ENCODE data around the gene UACA.

UACA gene

DNA sequence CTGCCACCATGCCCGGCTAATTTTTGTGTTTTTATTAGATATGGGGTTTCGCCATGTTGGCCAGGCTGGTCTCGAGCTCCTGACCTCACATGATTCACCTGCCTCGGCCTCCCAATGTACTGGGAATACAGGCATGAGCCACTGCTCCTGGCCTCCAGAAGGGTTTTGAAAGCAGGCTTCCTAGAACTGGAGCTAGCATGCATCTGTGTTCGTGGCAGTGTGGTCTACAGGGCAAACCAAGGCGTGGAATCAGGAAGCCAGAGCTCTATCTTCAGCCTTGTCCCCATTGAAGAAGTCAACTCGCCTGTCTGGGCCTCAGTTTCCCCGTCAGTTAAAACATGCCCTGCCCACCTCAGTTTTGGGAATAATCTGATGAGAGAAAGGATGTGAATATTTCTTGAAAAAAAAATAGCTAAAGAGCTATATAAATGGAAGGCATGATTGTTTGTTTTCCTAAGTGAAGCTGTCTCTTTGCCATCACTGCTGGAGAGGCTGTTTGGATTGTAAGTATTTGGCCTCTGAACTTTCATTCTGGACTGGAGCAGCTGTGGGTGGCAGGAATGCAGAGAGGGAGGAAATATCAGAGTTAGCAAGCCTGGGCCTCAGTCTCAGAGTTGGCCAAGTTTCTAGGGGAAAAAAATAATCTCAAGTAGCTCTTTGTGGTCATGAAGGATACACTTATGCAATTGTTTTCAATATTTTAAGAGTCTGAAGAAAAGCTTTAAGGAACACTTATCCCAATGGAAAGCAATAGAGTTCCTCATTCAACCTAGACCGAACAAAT is 36.5 kb upstream of the UACA start:
- FAIRE-seq (no peak), DNase-seq (ENCODE audit: insufficient read length, low spot score) (no peak)
- no peak for TF ChIP-seq POU2F2 (IDR thresholded peaks at IDR 0.05; ENCODE audit: low read depth, low read length)
- TF ChIP-seq SPI1 (IDR thresholded peaks at IDR 0.05; ENCODE audit: low read depth, low read length) = no peak
- no peak for TF ChIP-seq TAF1 (IDR thresholded peaks at IDR 0.05; ENCODE audit: low read depth, low read length)
- no peak for TF ChIP-seq POLR2AphosphoS5 (IDR thresholded peaks at IDR 0.05; ENCODE audit: low read depth, low read length)
- TF ChIP-seq PAX5 (IDR thresholded peaks at IDR 0.05; ENCODE audit: insufficient read depth, low read length, severe bottlenecking) = no peak
- TF ChIP-seq POLR2A (IDR thresholded peaks at IDR 0.05; ENCODE audit: low read depth, low read length) = no peak

DNA sequence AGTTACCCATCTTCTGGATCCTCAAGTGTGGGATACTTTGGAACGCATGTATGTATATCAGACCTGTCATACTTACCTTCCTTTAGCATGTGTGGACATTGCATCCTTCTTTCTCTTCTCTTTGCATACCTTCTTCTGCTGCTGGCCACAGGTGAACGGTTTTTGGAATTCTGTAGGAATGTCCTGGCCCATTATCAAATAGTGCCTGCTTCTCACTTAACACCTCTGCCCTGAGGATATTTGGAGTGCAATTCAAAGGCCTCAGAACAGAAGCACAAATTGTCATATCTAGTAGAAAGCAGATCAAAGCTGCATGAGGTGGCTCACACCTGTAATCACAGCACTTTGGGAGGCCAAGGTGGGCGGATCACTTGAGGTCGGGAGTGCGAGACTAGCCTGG is 34.1 kb upstream of the UACA start:
- no peak for TF ChIP-seq TAF1 (IDR thresholded peaks at IDR 0.05; ENCODE audit: low read depth, low read length)
- TF ChIP-seq POLR2A (IDR thresholded peaks at IDR 0.05; ENCODE audit: low read depth, low read length) = no peak
- TF ChIP-seq POU2F2 (IDR thresholded peaks at IDR 0.05; ENCODE audit: low read depth, low read length) = no peak
- TF ChIP-seq PAX5 (IDR thresholded peaks at IDR 0.05; ENCODE audit: insufficient read depth, low read length, severe bottlenecking) = no peak
- TF ChIP-seq POLR2AphosphoS5 (IDR thresholded peaks at IDR 0.05; ENCODE audit: low read depth, low read length) = no peak
- no peak for FAIRE-seq
- DNase-seq (ENCODE audit: insufficient read length, low spot score) = no peak

DNA sequence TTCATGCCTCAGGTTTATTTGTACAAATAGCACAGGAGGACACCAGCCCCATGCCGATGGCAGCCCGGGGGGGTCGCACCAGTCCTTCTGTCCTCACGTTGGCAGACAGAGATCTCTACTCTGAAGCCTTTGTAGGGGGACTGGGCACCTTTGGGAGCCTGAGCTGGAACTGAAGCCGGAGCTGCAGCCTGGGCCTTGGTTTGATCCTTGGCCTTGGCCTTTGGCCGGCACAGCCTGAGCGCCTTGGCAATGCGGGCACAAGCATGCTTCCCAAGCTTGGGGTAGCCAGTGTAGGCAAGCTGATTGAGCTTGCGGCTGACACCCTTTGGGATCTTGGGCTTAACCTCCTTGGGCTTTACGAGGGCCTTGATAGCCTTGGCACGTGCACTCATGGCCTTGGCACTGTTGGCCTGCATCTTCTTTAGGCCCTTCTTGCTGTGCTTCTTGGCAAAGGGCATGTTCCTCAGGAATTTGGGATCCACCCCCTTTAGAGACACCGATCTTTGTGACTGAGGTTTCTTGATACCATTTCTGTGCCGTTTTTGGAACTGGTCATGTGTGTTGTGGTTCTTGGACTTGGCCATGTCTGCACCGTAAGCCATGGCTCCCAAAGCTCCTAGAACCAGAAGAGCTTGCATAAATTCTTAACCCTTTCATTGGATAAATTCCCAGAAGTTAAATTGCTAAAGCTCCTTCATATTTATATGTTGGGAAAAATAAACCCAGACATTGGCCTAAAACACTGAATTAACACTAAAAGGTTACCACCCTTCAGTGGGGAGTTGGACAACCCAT is 33.4 kb upstream of the UACA start:
- no peak for FAIRE-seq
- TF ChIP-seq PAX5 (IDR thresholded peaks at IDR 0.05; ENCODE audit: insufficient read depth, low read length, severe bottlenecking) (no peak), TAF1 (IDR thresholded peaks at IDR 0.05; ENCODE audit: low read depth, low read length) (no peak), POLR2A (IDR thresholded peaks at IDR 0.05; ENCODE audit: low read depth, low read length) (no peak), SPI1 (IDR thresholded peaks at IDR 0.05; ENCODE audit: low read depth, low read length) (no peak), POLR2AphosphoS5 (IDR thresholded peaks at IDR 0.05; ENCODE audit: low read depth, low read length) (no peak)
- no peak for DNase-seq (ENCODE audit: insufficient read length, low spot score)

DNA sequence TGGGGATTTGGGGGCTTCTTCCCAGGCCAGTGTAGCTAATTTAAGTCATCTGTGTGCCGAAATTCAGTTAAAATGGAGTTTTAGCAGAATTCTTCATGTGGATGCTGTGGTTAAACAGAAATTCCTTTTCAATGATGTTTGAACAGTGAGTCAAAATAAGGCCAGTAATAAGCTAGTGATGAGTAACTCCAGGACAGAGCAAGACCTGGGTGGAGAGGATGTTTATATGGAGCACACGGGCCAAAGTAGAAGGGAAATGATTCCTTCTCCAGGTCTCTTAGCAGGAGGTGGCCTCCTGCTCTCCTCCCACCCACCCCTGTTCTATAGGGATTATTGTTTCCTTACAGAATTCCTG is 31.9 kb upstream of the UACA start:
- FAIRE-seq (no peak), DNase-seq (ENCODE audit: insufficient read length, low spot score) (no peak)
- TF ChIP-seq POU2F2 (IDR thresholded peaks at IDR 0.05; ENCODE audit: low read depth, low read length) (no peak), PAX5 (IDR thresholded peaks at IDR 0.05; ENCODE audit: insufficient read depth, low read length, severe bottlenecking) (no peak), TAF1 (IDR thresholded peaks at IDR 0.05; ENCODE audit: low read depth, low read length) (no peak), POLR2A (IDR thresholded peaks at IDR 0.05; ENCODE audit: low read depth, low read length) (no peak), SPI1 (IDR thresholded peaks at IDR 0.05; ENCODE audit: low read depth, low read length) (no peak), POLR2AphosphoS5 (IDR thresholded peaks at IDR 0.05; ENCODE audit: low read depth, low read length) (no peak)

DNA sequence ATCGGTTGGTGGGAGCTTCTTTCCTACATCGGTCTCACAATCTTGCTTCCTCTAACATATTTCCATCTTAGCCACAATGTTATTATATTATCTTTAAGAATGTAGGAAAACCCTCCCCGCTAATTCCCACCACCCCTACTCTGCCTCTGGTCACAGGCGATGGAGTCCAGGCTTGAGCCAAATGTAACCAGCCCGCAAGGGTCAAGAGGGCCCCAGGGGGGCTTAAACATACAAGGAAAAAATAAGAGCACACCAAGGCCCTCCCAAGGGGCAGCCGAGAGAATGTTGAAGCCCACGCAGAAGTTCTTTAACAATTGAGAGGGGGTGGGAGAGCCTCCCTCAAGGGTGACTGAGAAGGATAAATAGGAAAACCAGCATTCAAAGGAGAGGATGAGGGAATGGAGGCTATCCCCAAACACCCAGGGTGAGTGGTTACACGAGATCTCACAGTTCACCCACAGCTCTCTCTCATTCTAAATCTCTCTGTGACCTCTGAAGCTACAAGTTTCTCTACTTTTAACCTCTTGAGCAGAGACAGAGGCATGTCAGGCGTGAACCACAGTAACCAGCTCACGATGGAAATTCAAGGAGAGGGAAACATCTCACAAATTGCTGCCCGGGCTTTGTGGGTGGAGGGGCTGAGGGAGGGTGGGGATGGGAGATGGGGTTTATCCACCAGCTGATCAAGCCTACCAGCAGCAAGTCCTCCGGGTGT is 31.4 kb upstream of the UACA start:
- no peak for TF ChIP-seq TAF1 (IDR thresholded peaks at IDR 0.05; ENCODE audit: low read depth, low read length)
- no peak for DNase-seq (ENCODE audit: insufficient read length, low spot score)
- no peak for FAIRE-seq

DNA sequence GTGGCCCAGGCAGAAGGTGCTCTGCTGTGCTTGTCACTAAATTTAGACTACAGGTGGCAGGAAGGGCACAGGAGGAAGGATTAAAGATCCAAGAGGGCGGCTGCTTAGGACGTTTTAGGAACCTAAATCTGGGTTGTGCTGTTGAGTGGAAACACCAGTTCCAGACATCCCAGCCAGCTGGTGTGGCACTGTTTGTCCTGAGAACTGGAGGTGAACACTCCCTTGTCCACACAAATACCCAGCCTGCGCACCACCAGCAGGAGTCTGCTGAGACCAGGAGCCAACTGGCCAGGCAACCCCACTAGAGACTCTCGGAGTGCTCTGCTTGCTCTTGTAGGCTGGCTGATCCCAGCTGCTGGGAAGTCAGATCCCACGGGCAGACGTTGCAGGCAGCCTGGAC is 30.3 kb upstream of the UACA start:
- DNase-seq (ENCODE audit: insufficient read length, low spot score) (no peak), FAIRE-seq (no peak)
- no peak for TF ChIP-seq POLR2AphosphoS5 (IDR thresholded peaks at IDR 0.05; ENCODE audit: low read depth, low read length)
- TF ChIP-seq POLR2A (IDR thresholded peaks at IDR 0.05; ENCODE audit: low read depth, low read length) = no peak

DNA sequence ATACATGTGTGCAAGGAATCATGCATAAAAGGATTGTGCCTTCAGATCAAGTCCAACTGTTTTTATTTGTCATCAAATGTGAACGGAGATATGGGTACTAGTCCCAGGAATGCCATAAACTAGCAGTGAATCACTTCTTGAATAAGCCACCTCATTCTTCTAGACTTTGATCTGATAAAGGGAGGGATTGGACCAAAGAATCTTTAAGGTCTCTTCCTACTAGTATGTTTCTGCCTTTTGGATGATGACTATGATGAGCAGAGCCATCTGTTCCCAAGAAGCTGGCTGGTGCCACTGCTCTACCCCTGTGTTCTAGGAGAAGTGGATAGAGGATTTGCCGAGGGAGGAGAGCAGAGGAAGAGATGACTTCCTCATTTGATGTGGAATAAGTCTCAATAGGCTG is 28.8 kb upstream of the UACA start:
- DNase-seq (ENCODE audit: insufficient read length, low spot score) = no peak
- no peak for FAIRE-seq

DNA sequence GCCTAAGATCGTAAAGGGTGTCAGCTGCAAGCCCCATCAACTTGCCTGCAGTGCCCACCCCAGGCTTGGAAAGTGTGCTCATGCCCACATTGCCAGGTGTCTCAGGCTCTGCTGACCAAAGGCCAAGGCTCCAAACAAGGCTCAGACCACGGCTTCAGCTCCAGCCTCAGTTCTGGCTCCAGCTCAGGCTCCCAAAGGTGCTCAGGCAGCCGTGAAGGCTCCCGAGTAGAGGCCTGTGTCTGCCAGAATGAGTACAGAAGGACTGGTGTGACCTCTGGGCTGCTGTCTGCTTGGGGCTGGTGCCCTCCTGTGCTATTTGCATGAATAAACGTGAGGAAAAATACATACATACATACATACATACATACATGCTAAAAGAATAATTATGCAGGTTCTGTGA is 27.9 kb upstream of the UACA start:
- TF ChIP-seq SPI1 (IDR thresholded peaks at IDR 0.05; ENCODE audit: low read depth, low read length) = no peak
- no peak for TF ChIP-seq PAX5 (IDR thresholded peaks at IDR 0.05; ENCODE audit: insufficient read depth, low read length, severe bottlenecking)
- TF ChIP-seq POU2F2 (IDR thresholded peaks at IDR 0.05; ENCODE audit: low read depth, low read length) = no peak
- TF ChIP-seq POLR2AphosphoS5 (IDR thresholded peaks at IDR 0.05; ENCODE audit: low read depth, low read length) = no peak
- TF ChIP-seq POLR2A (IDR thresholded peaks at IDR 0.05; ENCODE audit: low read depth, low read length) = no peak
- TF ChIP-seq TAF1 (IDR thresholded peaks at IDR 0.05; ENCODE audit: low read depth, low read length) = no peak
- DNase-seq (ENCODE audit: insufficient read length, low spot score) (no peak), FAIRE-seq (no peak)

More for the DNA sequence above, 28.8 kb upstream of the UACA start:
- TF ChIP-seq PAX5 (IDR thresholded peaks at IDR 0.05; ENCODE audit: insufficient read depth, low read length, severe bottlenecking) = no peak
- TF ChIP-seq POU2F2 (IDR thresholded peaks at IDR 0.05; ENCODE audit: low read depth, low read length) = no peak
- TF ChIP-seq POLR2AphosphoS5 (IDR thresholded peaks at IDR 0.05; ENCODE audit: low read depth, low read length) = no peak
- TF ChIP-seq TAF1 (IDR thresholded peaks at IDR 0.05; ENCODE audit: low read depth, low read length) = no peak
- no peak for TF ChIP-seq SPI1 (IDR thresholded peaks at IDR 0.05; ENCODE audit: low read depth, low read length)
- TF ChIP-seq POLR2A (IDR thresholded peaks at IDR 0.05; ENCODE audit: low read depth, low read length) = no peak

DNA sequence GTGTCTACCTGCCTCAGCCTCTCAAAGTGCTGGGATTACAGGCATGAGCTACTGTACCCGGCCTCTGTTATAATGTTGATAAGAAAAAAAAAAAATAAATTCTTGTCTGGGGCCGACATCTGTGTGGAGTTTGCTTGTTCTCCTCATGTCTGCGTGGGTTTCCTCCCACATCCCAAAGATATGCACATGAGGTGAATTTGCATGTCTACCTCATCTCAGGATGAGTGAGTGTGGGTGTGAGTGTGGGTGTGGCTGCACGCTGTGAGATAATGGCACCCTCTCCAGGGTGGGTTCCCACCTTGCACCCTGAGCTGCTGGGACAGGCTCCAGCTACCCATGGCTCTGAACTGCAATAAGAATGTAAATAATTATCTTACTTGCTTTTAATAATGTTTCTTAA is 25.9 kb upstream of the UACA start:
- DNase-seq (ENCODE audit: insufficient read length, low spot score) (no peak), FAIRE-seq (no peak)
- TF ChIP-seq SPI1 (IDR thresholded peaks at IDR 0.05; ENCODE audit: low read depth, low read length) (no peak), POLR2AphosphoS5 (IDR thresholded peaks at IDR 0.05; ENCODE audit: low read depth, low read length) (no peak), TAF1 (IDR thresholded peaks at IDR 0.05; ENCODE audit: low read depth, low read length) (no peak), PAX5 (IDR thresholded peaks at IDR 0.05; ENCODE audit: insufficient read depth, low read length, severe bottlenecking) (no peak), POLR2A (IDR thresholded peaks at IDR 0.05; ENCODE audit: low read depth, low read length) (no peak), POU2F2 (IDR thresholded peaks at IDR 0.05; ENCODE audit: low read depth, low read length) (no peak)

All from GM12891 (cell line).